HG03469 (cell line): ENCODE results near the gene REV3L.

Source experiments
- ATAC-seq: cut with Tn5 transposase; IDR thresholded peaks from one replicate; pipeline ENCODE4 v1.9.1; 2021; ENCODE audit warnings: mild to moderate bottlenecking, moderate library complexity, moderate number of reproducible peaks; ENCODE audit not compliant: unreplicated experiment

The REV3L gene

GRCh38 chr6:111471533-111471932, 11.5 kb downstream of the REV3L start:
- ATAC-seq: no peak

GRCh38 chr6:111470991-111471390, 12.0 kb downstream of the REV3L start:
- ATAC-seq: no peak

- no peak for ATAC-seq
These were observed 13.5 kb downstream of the REV3L start for GRCh38 chr6:111469543-111469942.

- no peak for ATAC-seq
These were observed 14.5 kb downstream of the REV3L start for GRCh38 chr6:111468329-111469012.

GRCh38 chr6:111464184-111464583, 18.8 kb downstream of the REV3L start:
- ATAC-seq: no peak

GRCh38 chr6:111462770-111463391, 20.1 kb downstream of the REV3L start:
- no peak for ATAC-seq

- ATAC-seq: no peak
These were observed 21.2 kb downstream of the REV3L start for GRCh38 chr6:111461860-111462259.

GRCh38 chr6:111458670-111459232, 24.3 kb downstream of the REV3L start:
- ATAC-seq: no peak

- no peak for ATAC-seq
These were observed 26.8 kb downstream of the REV3L start for GRCh38 chr6:111456208-111456607.

GRCh38 chr6:111450636-111451035, 32.4 kb downstream of the REV3L start:
- ATAC-seq: no peak

- no peak for ATAC-seq
These were observed 32.9 kb downstream of the REV3L start for GRCh38 chr6:111450087-111450486.

GRCh38 chr6:111449129-111449528, 33.9 kb downstream of the REV3L start:
- no peak for ATAC-seq

GRCh38 chr6:111447051-111447450, 36.0 kb downstream of the REV3L start:
- no peak for ATAC-seq

- ATAC-seq: no peak
These were observed 37.2 kb downstream of the REV3L start for GRCh38 chr6:111445861-111446267.

- no peak for ATAC-seq
These were observed 38.2 kb downstream of the REV3L start for GRCh38 chr6:111444794-111445193.

GRCh38 chr6:111441678-111442243, 41.3 kb downstream of the REV3L start:
- no peak for ATAC-seq

- no peak for ATAC-seq
These were observed 43.8 kb downstream of the REV3L start for GRCh38 chr6:111439171-111439570.

- no peak for ATAC-seq
These were observed 45.4 kb downstream of the REV3L start for GRCh38 chr6:111437573-111437972.

GRCh38 chr6:111432511-111432910, 50.5 kb downstream of the REV3L start:
- ATAC-seq: no peak

- no peak for ATAC-seq
These were observed 52.2 kb downstream of the REV3L start for GRCh38 chr6:111430605-111431376.

- ATAC-seq: no peak
These were observed 53.4 kb downstream of the REV3L start for GRCh38 chr6:111429571-111429970.
